H7 (cell line): Measurements from ENCODE around the gene KCNJ1. TPM values are rescaled to one million over a fixed set of nuclear protein-coding genes. Genes with fewer than 3 reads are reported as not detected.
A peak's percentile ranks its signal among the peaks of the same experiment; 100 is the strongest.

Experiments
- DNase-seq: peaks from one replicate; pipeline ENCODE4 v3.0.0; 2012
- H3K27me3 ChIP-seq: 2 replicates; pipeline ENCODE4 v1.6.0; 2011; ENCODE audit warnings: mild to moderate bottlenecking, low read length; ENCODE audit not compliant: control insufficient read depth, insufficient read depth
- H3K36me3 ChIP-seq: replicated peaks from 2 replicates; pipeline ENCODE4 v1.5.1; 2011; ENCODE audit warnings: low read length; ENCODE audit not compliant: control insufficient read depth, insufficient read depth
- H3K4me3 ChIP-seq: 2 replicates; pipeline ENCODE4 v1.5.1; 2011; ENCODE audit warnings: low read depth, mild to moderate bottlenecking, control low read depth, low read length, moderate library complexity; ENCODE audit not compliant: insufficient read depth
- total RNA-seq: library from RNA; depleted of rRNA; stranded (reverse); fragments of >200 nt; shearing (Covaris generic); gene quantifications from 2 replicates; pipeline ENCODE4 v1.2.3, GENCODE V29; 2014; rRNA removed

KCNJ1 gene
- total RNA-seq, 1 experiment from 2014 or later: 0.07 TPM

DNA sequence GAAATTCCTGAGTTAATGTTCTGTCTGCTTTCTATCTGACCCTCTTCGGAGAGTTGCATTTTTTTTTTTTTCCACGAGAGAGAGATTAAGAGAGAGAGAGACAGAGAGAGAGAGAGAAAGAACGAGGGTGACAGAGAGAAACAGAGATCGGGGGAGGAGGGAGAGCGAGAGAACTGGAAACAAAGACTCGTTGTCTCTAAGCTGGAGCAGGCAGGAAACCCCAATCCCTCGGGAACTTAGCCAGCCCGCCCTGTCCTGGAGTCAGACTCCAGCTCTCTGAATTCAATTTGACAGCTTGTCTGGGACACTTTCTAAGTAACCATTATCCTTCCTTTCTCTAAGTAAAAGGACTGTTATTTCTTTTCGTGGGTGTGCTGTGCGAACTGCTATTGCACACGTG lies 76.9 kb downstream of the KCNJ1 start:
- DNase-seq: peak; percentile 46
- Histone ChIP-seq H3K4me3 (no peak overlapping the region), H3K36me3 (no peaks in the 10 kb centered on the region), H3K27me3 (no peaks in the 10 kb centered on the region)

GRCh38 chr11:128789497-128790150 lies 77.5 kb downstream of the KCNJ1 start:
- no peaks in the 10 kb centered on the region for H3K36me3 ChIP-seq
- H3K4me3 ChIP-seq: no peak overlapping the region
- no peaks in the 10 kb centered on the region for H3K27me3 ChIP-seq
- DNase-seq: no peak

Other genes with a start within 250 kb of the KCNJ1 start
- 4.0 and 6.9 TPM in 2 replicates for gene FLI1, start 173.2 kb downstream of the KCNJ1 start, total RNA-seq
- gene KCNJ5, start 24.1 kb upstream of the KCNJ1 start, total RNA-seq: 0.04 and 0.35 TPM in 2 replicates
- 0.07 TPM in 1 of 2 replicates, not detected in the other for gene TP53AIP1, start 75.6 kb upstream of the KCNJ1 start, total RNA-seq